ENCODE measurements around the gene FRMPD2. TPM values are rescaled to one million over a fixed set of nuclear protein-coding genes. Genes with fewer than 3 reads are reported as not detected.
"Not testable (repeated sequence)": the region's sequence is repeated elsewhere in the genome, so short reads cannot be mapped to it uniquely, and the experiment has no call there.

FRMPD2 gene
- total and polyA plus RNA-seq, 8 donors: 0.06 to 3.2 (median 2.1) TPM

DNA sequence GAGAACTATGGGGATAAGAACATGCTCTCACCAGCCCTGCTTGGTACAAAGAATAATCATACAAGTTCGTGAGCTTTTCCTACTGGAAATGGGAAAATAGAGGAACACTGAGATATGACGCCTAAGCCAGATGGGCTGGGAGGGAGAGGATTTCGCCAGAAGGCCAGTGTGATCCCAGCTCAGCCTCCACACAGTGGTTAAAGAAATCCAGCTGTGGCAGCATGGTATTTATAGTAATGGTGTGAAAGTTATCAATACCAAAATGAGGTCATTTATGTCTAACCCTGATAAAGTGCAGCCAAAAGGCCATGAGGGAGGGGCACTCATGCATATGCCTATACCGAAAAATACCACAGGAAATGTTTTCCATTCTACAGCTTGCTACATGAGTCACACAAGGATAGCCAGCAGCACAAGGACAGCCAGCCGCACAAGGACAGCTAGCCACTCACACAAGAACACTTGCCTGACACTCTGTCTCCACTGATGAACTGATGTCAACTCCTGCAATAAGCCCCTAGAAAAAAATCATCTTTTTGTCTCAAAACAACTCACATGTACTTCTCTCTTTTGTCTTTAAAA lies 49.4 kb downstream of the FRMPD2 start:
- Histone ChIP-seq H3K4me1 (no peaks in the 10 kb centered on the region), H3K9me3 (no peaks in the 10 kb centered on the region), H3K36me3 (no peaks in the 10 kb centered on the region), H3K27ac (no peak overlapping the region), H3K4me3 (no peak overlapping the region), H3K27me3 (no peaks in the 10 kb centered on the region)
- intact Hi-C loops (cut with DNase I): no loop called here
- ATAC-seq (no peak), DNase-seq (no peak)
- TF ChIP-seq, protein P1, sequence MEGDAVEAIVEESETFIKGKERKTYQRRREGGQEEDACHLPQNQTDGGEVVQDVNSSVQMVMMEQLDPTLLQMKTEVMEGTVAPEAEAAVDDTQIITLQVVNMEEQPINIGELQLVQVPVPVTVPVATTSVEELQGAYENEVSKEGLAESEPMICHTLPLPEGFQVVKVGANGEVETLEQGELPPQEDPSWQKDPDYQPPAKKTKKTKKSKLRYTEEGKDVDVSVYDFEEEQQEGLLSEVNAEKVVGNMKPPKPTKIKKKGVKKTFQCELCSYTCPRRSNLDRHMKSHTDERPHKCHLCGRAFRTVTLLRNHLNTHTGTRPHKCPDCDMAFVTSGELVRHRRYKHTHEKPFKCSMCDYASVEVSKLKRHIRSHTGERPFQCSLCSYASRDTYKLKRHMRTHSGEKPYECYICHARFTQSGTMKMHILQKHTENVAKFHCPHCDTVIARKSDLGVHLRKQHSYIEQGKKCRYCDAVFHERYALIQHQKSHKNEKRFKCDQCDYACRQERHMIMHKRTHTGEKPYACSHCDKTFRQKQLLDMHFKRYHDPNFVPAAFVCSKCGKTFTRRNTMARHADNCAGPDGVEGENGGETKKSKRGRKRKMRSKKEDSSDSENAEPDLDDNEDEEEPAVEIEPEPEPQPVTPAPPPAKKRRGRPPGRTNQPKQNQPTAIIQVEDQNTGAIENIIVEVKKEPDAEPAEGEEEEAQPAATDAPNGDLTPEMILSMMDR (IDR thresholded peaks at IDR 0.05): no peak

DNA sequence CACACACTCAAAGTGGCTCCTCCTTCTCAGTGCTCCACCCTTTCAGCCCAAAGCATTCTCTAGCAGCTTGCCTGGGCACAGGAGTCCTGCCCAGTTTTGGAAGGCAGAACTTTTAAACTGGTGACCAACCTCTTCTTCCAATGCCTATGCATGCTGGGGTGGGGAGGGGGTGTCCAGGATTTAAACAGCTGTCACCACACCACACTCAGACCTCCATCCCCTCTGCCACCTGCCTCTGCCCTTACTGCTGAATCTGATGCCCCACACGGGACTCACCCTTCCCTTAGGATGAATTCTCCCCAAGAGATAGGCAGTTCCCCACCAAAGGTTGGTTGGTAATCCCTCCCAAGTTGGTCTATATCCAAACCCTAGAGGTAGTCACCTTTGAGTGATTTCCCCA lies 50.2 kb downstream of the FRMPD2 start:
- no peaks in the 10 kb centered on the region for H3K9me3 ChIP-seq
- no peak for ATAC-seq
- TF ChIP-seq, protein P1 (IDR thresholded peaks at IDR 0.05): no peak
- intact Hi-C loops (cut with DNase I): no loop called here
- H3K36me3 ChIP-seq: no peaks in the 10 kb centered on the region
- no peak for DNase-seq
- no peak overlapping the region for H3K4me3 ChIP-seq
- no peaks in the 10 kb centered on the region for H3K27me3 ChIP-seq
- no peak overlapping the region for H3K27ac ChIP-seq
- H3K4me1 ChIP-seq: no peaks in the 10 kb centered on the region

DNA sequence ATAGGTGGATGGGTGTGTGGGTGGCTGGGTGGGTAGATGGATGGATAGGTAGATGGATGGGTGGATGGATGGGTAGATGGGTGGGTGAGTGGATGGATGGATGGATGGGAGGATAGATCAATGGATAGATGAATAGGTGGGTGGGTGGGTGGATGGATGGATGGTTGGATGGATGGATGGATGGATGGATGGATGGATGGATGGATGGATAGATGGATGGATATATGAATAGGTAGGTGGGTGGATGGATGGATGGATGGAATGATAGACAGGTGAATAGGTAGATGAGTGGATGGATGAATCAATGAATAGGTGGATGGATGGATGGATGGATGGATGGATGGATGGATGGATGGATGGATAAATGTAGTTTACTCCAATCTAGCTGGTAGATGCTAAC lies 52.7 kb downstream of the FRMPD2 start:
- no peak for ATAC-seq
- no peak for DNase-seq
- Histone ChIP-seq H3K36me3 (no peaks in the 10 kb centered on the region), H3K9me3 (no peaks in the 10 kb centered on the region), H3K27ac (no peak overlapping the region), H3K4me1 (no peaks in the 10 kb centered on the region), H3K4me3 (no peak overlapping the region), H3K27me3 (no peaks in the 10 kb centered on the region)
- intact Hi-C loops (cut with DNase I): no loop called here
- TF ChIP-seq, protein P1 (IDR thresholded peaks at IDR 0.05): no peak

DNA sequence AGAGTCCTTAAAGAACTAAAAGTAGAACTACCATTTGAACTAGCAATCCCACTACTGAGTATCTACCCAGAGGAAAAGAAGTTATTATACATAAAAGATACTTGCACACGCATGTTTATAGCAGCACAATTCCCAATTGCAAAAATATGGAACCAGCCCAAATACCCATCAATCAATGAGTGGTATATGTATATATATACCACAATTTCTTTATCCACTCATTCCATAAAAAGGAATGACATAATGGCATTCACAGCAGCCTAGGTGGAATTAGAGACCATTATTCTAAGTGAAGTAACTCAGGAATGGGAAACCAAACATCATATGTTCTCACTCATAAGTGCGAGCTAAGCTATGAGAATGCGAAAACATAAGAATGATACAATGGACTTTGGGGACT lies 53.5 kb downstream of the FRMPD2 start:
- H3K4me3 ChIP-seq; intact Hi-C loops (cut with DNase I); H3K27ac ChIP-seq; H3K4me1 ChIP-seq; H3K9me3 ChIP-seq; ATAC-seq; H3K36me3 ChIP-seq; H3K27me3 ChIP-seq; DNase-seq: not testable (repeated sequence)

DNA sequence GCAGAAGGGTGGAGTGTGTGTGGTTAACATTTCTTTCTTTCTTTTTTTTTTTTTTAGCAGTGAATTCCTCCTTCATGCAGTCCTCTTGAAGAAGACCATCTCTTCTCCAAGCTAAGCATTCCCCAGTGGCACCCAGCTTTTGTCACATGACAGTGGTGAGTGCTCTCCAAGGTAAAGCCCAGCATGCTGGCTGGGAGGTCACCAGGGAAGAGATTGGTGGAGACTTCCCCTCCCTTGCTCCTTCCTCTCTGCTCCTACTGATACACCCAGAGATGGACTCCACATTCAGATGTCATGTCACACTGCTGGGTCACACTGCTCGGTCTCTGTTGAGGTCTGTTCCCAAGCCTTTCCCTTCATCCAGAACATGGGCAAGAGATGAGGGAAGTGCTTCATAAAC lies 55.3 kb downstream of the FRMPD2 start:
- no peak overlapping the region for H3K4me3 ChIP-seq
- no peak overlapping the region for H3K27ac ChIP-seq
- H3K4me1 ChIP-seq: no peaks in the 10 kb centered on the region
- H3K27me3 ChIP-seq: no peaks in the 10 kb centered on the region
- peaks cover 0 to 2% of the 10 kb centered on the region in 2 donors for H3K9me3 ChIP-seq
- TF ChIP-seq, protein P1 (IDR thresholded peaks at IDR 0.05): no peak
- ATAC-seq: no peak
- DNase-seq: no peak
- no peaks in the 10 kb centered on the region for H3K36me3 ChIP-seq
- intact Hi-C loops (cut with DNase I): no loop called here

DNA sequence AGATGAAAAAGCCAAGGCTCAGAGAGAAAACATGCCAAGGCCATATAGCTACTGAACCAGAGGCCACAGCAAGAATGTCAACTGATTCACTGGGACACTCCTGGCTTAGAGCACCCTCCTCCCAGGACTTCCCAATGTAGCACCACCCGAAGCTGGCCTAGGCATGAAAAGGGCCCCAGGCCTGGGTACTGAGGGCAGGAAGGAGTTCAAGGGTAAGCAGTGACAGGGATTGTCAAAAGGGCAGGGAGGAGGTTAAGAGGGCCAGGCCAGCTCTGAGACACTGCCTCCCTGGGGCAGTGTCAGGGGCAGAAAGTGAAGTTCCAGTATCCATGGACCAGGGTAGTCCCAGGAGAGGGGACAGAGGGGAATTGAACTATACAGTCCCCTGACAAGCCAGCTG lies 57.8 kb downstream of the FRMPD2 start:
- H3K4me1 ChIP-seq: no peaks in the 10 kb centered on the region
- no peak overlapping the region for H3K4me3 ChIP-seq
- ATAC-seq: no peak
- H3K9me3 ChIP-seq: peaks cover 0 to 2% of the 10 kb centered on the region in 2 donors
- no peaks in the 10 kb centered on the region for H3K36me3 ChIP-seq
- no peak for DNase-seq
- no peak overlapping the region for H3K27ac ChIP-seq
- no peaks in the 10 kb centered on the region for H3K27me3 ChIP-seq
- TF ChIP-seq, protein P1 (IDR thresholded peaks at IDR 0.05): no peak
- intact Hi-C loops (cut with DNase I): no loop called here

Measured in left lung (tissue), 10 donors.